NCI-H2171 treated with DMSO at 0.1 percent for 48 hours (cell line): ENCODE measurements around the gene MPL.

Source experiments
- DNase-seq: peaks from one replicate; lab custom pipeline; 2025; lab: John Stamatoyannopoulos, UW

MPL gene

DNA sequence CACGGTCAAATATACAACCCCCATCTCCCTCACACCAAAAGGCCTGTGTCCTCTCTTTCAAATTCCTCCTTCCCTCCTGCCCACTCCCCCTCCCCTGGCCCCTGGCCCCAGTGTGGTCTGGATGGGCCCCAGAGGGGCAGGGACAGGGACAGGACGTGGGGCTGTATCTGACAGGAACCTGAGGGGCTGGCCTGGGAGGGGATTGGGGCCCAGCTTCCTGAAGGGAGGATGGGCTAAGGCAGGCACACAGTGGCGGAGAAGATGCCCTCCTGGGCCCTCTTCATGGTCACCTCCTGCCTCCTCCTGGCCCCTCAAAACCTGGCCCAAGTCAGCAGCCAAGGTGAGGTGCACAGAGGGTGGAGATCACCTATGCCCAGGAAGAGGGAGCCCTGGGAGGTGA lies at the start of gene MPL:
MPL (plus strand) TSS at position 231 of the 400 bp plus-strand sequence; CDS start at position 262, 31 bp downstream.
- DNase-seq, result no peak

DNA sequence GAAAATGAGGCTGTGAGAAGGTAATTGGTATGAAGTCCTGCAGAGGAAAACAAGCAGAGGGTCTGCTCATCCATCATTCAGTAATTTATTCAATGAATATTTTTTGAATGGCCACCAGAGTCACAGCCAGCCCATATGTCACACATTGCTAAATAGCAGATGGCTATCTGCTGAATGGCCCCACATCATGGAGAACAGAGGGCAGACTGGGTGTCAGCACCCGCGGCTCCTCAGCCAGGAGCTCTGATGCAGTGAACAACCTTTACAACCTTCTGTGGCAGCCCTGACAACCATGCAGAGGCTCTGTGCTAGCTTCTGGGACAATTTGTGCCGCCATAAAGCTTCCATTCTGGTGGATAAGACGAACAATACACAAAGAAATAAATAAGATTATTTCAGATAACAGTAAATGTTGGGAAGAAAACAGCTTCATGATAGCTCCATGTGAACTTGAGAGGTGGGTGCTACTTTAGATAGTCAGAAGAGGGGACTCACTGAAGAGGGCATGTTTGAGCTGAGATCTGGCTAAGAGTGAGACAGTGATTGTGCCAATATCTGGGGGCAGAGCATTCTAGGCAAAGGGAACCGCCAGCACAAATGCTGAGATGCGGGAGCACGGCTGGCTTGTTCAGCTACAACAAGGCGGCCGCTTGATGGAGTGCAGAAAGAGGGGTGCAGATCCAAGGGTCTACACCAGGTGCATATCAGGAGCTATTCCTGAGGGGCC lies 49.4 kb upstream of the MPL start:
- peak; percentile 14 for DNase-seq

DNA sequence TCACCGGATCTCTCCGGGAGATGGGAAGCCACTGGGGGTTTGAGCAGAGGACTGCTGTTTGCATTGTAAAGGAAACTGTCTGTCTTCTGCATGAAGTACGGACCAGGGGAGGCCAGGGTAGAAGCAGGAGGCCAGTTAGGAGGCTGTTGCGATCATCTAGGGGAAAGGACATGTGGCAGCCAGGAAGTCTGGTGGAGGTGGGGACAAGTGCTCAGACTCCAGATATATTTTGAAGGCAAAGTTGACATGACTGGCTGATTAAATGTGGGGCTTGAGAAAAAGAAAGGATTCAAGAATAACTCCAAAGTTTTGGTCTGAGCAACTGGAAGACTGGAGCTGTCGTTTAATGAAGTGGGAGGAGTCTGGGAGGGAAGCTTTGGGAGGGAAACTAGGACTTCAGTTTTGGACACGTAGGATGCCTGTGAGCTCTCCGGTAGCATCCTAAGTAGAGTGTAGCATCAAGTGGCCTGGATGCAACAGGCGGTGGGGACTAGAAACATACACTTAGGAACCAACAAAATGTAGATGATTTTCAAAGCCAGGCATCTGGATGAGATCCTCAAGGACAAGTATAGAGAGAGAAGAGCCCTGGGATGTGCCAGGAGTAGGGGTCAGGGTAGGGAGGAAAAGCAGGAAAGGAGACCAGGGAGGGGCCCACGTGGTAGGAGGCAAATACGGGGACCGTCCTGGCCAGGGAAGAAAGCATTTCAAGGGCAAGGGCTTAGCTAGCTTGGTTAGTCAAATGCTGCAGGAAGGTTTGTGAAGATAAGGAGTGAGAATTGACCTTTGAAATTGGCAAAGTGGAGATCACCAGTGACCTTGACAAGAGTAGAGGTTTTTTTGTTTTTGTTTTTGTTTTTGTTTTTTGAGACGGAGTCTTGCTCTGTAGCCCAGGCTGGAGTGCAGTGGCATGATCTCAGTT lies 48.6 kb upstream of the MPL start:
- DNase-seq, result no peak

DNA sequence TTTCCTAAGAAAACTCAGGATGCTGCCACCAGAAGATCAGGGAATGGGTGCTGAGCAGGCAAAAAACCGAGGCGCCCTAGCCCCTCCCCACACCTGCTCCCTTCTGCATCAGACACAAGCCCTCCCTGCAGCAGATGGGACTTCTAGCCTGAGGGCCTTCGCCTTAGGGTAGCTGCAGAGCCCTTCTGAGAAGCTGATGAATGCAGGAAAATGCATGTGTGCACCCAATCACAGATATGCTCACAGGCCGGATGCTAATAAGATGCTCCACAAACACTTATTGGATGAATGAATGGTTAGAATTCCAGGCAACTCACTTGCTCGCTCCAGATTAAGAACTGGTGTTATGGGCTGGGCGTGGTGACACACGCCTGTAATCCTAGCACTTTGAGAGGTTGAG lies 45.4 kb upstream of the MPL start:
- DNase-seq, result peak; percentile 92

DNA sequence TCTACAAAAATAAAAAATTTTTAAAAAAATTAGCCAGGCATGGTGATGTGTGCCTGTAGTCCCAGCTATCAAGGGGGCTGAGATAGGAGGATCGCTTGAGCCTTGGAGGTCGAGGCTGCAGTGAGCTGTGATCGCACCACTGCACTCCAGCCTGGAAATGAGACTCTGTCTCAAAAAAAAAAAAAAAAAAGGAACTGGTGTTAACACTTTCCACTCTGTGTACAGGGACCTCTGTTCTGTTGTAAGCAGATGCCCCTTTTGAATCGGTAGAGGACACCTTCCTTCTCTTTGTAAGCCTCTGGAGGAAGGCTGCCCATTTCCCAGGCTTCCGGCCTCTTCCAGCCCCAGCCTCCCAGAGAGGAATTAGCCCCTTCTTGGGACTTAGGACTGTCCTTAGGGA lies 44.9 kb upstream of the MPL start:
- DNase-seq, result no peak

DNA sequence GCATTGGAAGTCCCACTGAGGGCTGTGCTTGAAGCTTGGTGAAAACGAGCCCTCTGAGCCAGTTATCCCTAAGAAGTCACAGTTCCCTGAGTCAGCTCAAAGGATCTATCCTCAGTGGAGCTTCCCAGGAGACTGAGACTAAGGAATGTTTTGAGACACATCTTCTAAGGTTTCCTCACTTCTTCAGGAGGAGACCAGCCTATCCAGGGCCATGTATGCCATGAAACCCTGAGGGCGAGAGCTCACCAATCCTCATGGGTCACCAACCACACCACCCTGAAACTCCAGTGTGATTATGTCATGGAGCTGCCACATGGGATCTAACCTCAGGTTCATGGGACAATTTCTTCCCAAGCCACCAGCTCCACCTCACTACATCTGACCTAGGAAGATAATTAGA lies 44.4 kb upstream of the MPL start:
- DNase-seq, result no peak

DNA sequence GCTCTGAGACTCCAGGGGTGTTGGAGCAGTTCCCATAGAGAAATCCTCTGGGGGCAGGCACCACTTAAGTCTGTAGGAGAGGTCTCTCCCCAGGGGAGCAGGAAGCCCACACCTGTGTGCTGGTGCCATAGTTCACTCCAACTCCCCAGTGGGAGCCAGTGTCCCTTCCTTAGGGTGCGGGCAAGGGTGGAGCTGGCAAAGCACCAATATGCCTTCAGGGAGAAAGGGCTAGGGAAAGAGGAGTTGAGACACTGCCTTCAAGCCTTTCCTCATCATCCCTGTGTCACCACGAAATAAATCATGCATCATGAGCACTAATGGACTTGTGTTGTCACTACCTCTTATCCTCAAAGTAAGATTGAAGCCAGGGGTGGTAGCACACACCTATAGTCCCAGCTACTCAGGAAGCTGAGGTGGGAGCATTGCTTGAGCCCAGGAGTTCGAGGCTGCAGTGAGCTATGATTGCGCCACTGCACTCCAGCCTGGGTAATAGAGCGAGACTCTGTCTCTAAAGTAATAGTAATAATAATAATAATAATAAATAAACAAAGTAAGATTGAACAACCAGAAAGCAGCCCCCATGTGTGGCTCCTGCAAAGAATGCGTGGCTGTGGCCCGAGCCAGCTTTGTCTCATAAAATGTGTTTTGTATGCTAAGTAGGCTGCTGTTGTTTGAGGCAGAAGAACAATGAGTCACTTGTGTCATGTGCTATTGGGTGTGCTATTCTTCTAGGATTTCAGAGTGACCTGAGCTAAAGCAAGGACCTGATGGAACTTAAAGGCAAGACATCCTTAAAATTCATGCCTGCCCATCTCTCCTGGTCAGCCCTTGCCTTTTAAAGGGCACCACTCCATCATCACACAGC lies 43.5 kb upstream of the MPL start:
- DNase-seq, result no peak

DNA sequence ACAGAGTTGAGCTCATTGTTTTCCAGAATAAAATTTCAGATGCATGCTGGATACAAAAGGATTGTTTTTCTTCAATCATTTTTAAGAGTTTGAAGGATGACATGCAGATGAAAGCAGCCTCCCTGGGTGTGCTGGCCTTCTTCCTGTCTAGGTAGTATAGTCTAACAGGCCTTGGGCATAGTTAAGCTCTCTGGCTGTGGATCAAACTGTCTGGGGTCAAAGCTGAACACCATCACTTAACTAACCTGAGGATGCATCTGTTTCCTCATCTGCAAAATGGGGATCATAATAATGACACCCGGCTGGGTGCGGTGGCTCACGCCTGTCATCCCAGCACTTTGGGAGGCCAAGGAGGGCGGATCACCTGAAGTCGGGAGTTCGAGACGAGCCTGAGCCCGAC lies 42.9 kb upstream of the MPL start:
- no peak for DNase-seq

DNA sequence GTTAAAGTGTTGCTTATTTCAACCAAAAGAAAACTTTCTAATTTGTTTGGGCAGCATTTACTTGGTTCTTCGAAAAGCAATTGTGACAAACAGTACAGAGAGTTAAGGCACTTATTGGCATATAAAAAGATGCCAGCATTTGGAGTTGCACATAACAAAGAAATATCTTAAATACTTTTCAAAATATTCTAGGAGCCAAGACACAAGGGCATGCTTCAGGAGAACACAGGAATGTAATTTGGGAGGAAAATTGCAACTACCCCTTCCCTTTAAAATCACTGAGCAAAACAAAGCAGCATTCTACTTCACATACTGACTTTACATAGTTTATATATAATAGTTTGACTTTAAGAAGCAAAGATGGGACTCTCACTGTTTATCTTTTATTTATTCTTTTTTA lies 41.4 kb upstream of the MPL start:
- DNase-seq, result no peak

DNA sequence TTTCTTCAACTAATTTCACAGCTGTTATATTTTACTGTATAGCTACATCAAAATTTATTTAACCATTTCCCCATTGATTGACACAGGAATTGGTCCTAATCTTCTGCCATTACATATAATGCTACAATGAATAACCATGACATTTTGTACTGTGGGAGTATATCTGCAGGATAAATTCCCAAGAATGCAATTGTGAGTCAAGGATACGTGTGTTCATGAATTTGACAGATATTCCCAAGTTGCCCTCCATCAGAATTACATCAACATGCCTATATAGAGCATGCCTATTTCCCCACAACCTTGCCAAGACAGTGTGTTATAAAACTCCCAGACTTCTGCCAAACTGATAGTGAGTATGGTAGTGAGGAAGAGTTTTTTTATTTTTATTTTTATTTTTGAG lies 39.6 kb upstream of the MPL start:
- DNase-seq, result no peak

DNA sequence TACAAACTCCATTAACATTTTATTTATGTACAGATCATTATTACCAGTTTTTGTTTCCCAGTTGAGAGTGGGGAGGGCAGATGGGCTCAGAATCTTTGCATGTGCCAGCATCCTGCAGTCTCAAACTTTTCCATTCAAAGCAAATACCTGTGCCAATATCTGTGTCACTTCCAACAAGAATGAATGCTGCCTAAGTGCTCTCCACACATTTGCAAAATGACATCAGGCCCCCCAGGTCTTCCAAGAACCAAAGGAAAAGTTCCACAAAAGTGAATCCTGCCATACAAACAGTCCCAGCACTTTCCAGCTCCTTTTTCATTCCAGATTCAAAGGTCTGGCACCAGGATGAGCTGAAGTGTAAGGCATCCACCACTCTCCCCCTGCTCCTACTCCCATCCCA lies 38.5 kb upstream of the MPL start:
- DNase-seq, result no peak

DNA sequence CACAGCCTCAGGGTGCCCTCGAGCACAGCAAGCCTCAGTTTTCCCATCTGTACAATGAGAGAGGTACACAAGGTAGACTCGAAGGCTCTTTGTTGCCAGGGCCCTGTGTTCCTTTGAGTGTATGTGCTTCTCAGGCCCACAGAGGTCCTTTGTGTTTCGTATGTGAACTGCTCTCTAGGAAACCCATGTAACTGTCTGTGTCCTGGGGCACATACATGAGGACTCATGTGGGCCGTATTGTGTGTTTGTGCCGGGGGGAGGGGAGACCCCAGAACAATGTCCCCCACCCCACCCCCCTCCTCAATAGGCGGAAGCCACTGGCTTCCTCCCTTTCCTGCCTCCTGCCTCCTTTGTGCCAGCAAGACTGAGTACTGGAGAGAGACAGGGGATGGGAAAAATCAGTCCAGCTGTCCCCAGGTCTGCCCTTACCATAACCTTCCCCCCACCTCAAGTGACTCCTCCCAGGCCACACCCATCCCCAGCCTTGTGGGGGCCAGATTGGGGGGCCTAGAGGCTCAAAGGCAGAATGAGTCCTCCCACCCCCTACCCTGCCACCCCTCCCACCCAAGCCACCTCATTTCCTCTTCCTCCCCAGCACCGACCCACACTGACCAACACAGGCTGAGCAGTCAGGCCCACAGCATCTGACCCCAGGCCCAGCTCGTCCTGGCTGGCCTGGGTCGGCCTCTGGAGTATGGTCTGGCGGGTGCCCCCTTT lies 37.1 kb upstream of the MPL start, which contains the start of gene TIE1:
TIE1 (plus strand) TSS at position 605 of the 717 bp plus-strand sequence; CDS start at position 695, 90 bp downstream.
- DNase-seq, result no peak

DNA sequence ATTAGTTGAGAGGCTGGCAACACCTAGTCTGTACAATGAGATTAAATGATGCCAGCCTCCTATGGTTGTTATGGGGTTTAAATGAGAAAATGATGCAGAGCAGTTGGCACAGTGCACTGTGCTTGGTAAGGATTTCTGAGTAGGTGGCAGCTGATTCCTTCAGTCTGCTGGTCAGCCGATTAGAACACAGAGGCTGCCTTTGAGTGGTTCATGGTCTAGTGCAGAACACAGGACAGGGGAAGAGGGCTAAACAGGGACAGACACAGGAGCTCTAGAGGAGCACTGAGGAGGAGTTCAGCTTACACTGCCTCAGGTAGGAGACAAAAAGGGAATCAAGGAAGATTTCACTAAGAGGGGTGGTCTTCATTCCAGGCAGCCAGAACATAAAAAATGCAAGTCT lies 35.4 kb upstream of the MPL start:
- DNase-seq, result no peak

DNA sequence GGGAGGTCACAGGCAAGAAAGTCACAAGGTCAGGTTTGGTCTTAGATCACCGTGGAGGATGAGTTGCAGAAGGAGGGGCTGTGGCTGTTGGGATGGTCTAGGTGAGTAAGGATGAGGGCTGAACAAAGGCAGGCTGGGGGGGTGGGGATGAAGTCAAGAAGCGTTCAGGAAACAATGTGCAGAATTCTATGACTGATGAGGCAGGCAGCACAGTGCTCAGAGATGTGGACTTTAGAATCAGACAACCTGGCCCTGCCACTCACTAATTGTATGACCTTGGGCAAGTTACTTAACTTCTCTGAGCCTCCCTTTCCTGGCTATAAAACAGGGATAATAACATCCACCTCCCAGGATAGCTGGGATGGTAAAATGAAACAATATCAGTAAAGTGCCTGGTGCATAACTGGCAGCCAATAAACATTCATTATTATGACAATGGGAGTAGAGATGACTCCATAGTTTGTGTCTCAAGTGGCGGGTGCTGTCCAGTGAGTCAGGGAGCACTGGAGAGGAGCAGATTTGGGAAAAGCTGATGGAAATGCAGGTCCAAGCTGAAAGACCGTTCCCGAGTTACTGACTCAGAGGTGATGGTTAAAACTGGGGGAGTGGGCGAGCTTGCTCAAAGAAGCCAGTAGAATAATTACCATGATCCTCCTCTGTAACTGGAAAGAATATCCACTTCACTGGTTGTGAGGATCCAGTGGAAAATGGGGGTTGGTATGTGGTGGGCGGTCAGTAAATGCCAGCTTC lies 34.7 kb upstream of the MPL start:
- no peak for DNase-seq

DNA sequence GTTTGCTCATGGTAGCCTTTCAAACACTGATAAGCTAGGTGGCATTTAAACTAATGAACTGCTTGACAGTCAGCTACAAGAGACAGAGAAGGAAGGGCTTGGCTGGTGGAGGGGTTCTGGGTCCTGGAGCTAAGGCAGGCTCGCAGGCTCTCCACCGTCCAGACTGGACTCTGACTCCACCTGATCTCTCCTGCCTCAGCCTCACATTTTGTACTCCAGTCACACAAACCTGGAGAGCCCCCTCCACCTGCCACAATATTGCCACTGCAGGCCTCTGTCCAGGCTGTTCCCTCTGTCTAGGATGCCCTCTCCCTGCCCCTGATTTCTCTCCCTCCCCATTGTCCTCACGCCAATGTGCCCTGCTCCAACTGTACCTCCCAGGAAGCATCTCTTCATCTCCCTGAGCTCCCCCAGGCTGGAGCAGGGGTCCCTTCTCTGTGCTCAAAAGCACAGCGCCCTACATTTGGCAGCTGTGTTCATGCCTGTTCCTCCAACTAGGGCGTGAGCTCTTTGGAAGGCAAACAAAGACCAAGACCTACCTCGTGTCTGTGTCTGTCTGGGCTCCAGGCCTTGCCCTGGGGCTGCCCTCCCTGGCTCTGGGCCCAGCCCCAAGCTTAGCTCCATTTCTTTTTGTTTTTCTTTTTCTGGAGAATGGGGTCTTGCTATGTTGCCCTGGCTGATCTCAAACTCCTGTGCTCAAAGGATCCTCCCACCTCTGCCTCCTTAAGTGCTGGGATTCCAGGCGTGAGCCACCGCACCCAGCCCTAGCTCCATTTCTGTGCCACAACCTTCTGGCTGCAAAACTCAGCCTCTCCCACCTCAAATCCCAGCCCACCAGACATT lies 33.9 kb upstream of the MPL start:
- DNase-seq, result no peak

DNA sequence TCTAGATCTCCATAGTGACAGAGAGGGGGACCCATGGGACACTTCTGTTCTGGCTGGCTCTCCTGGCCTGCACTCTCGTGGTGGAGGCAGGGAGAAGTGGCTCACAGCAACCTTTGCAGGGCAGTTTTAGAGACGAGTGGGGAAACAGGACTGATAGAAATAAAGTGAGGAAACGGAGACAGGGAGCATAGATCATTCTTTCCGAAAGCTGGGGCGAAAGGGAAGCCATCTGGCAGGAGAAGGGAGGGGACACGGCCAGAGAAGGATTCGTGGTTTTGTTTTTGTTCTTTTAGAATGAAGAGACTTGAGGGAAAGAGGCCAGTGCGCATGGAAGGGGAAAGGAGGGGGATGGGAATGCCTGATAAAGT lies 33.3 kb upstream of the MPL start:
- DNase-seq, result no peak

DNA sequence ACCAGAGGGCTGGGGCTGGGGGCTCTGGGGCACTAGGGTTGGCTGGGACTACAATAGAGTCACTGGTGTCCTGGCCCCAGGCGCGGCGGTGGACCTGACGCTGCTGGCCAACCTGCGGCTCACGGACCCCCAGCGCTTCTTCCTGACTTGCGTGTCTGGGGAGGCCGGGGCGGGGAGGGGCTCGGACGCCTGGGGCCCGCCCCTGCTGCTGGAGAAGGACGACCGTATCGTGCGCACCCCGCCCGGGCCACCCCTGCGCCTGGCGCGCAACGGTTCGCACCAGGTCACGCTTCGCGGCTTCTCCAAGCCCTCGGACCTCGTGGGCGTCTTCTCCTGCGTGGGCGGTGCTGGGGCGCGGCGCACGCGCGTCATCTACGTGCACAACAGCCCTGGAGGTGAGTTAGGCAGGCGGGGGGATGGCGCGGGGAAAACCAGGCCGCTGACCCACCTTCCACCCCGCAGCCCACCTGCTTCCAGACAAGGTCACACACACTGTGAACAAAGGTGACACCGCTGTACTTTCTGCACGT lies 32.8 kb upstream of the MPL start:
- no peak for DNase-seq

DNA sequence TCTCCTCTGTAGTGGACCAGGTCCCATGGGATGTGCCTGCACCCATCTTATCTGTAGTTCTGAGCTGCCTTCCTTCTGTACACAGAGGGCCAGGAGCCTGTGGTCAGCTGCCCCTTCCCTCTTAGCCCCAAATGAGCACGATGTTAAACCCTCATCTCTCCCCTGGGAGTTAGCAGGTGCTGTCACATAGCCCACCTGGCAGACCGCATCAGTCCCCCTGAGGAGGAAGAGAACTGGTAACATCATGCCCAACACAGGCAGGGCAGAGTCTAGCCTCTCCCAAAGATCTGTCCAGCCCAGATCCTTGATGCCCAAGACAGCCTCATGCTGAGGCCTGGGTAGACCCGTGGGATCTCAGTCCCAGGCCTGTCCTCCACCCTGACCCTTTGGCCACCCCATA lies 32.2 kb upstream of the MPL start:
- no peak for DNase-seq

DNA sequence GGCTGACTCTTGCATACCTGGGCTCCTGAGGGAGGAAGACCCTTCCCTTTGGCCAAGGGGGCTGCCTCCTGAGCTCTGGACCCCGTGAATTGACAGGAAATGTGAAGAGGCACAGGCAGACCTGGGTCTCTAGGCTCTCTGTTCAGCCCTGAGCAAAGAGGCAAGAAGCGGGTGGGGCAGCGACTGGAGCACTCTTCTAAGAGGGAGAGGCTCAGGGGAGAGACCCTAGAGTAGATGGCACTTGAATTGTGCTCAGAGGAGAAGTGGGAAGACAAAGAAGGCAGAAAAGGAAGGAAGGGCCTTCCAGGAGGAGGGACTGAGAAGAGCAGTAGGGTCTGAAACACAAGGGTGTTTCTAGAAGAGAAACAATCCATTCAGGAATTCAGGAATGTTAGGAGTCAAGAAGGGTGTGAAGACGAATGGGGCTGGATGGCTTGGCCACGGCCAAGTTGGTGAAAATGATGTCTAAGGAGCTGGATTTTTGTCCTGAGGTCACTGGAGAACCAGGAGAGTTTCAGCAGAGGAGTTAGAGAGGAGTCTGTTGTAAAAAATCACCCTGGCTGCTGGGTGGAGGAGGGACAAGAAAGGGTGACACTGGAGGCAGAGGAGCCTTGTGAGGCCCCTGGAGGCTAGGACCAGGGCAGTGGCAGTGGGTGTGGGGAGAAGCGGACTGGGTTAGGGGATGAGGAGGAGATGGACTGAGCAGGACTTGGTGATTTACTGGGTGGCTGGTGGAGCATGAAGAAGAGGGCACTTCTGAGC lies 31.5 kb upstream of the MPL start:
- no peak for DNase-seq
